AG04450 (cell line): Measurements from ENCODE around the gene PLA2G7. TPM values are rescaled to one million over a fixed set of nuclear protein-coding genes. Genes with fewer than 3 reads are reported as not detected.

Experiments
- CTCF ChIA-PET: fragments of 300-600, 350-600 bp; formaldehyde crosslinking; extraction: SDS; loops from one replicate; lab custom pipeline; 2022; ENCODE audit warnings: antibody characterized with exemption, inconsistent platforms; lab: Charles Lee
- POLR2A ChIA-PET: fragments of 350-600 bp; formaldehyde crosslinking; extraction: SDS; loops from one replicate; lab custom pipeline; 2021; ENCODE audit warnings: antibody characterized with exemption, inconsistent platforms; lab: Yijun Ruan, JAX
- DNase-seq: peaks from one replicate; pipeline ENCODE4 v3.0.0-alpha.2; 2011; ENCODE audit warnings: low read depth, low spot score
- H3K27ac ChIP-seq: one replicate; pipeline ENCODE4 v1.5.1; 2012; ENCODE audit warnings: low read depth, low read length, control low read depth
- H3K27me3 ChIP-seq: one replicate; pipeline ENCODE4 v1.6.0; 2012; ENCODE audit warnings: low read length; ENCODE audit not compliant: control insufficient read depth, insufficient read depth
- H3K4me3 ChIP-seq: 2 replicates; pipeline ENCODE4 v1.5.1; 2011; ENCODE audit warnings: mild to moderate bottlenecking, low read depth, low read length, control low read depth
- H3K9me3 ChIP-seq: 2 replicates; pipeline ENCODE4 v1.5.1; 2012; ENCODE audit warnings: low read length; ENCODE audit not compliant: control insufficient read depth, insufficient read depth
- polyA plus RNA-seq: library from polyadenylated mRNA; depleted of rRNA; stranded (reverse); fragments of >200 nt; gene quantifications from 2 replicates; pipeline ENCODE4 v1.2.3, GENCODE V29; 2011
- TF ChIP-seq, protein P1 (sequence below): IDR thresholded peaks from 2 replicates; pipeline ENCODE4 v1.5.1; 2011; ENCODE audit warnings: low read depth, low read length, control low read depth, inconsistent platforms

The PLA2G7 gene
- polyA plus RNA-seq, 1 experiment, result not detected

DNA sequence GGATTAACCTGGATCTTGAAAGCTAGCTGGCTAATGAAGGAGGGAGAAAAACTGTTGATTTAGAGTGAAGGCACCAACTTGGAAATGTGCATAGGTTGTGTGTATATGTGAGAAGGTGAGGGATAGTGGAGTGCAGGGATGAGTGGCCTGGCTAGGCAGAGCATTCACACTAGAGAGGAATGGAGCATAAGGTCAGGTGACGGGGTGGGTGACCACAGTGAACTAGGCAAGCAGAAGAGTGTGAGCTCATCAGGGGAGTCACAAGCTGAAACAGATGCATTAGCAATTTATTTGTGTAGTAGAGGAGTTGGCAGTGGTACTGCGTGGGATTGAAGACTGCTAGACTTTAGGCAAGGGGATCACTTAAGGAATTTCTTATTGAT lies 22.0 kb upstream of the PLA2G7 start:
- CTCF ChIA-PET, result no interaction called here
- no peak for DNase-seq

GRCh38 chr6:46756469-46757213 lies 21.5 kb upstream of the PLA2G7 start:
- CTCF ChIA-PET, result no interaction called here
- Histone ChIP-seq H3K27ac (no peak overlapping the region), H3K4me3 (no peak overlapping the region), H3K27me3 (no peaks in the 10 kb centered on the region), H3K9me3 (no peaks in the 10 kb centered on the region)
- no peak for DNase-seq
- POLR2A ChIA-PET, result no interaction called here
- TF ChIP-seq, protein P1, sequence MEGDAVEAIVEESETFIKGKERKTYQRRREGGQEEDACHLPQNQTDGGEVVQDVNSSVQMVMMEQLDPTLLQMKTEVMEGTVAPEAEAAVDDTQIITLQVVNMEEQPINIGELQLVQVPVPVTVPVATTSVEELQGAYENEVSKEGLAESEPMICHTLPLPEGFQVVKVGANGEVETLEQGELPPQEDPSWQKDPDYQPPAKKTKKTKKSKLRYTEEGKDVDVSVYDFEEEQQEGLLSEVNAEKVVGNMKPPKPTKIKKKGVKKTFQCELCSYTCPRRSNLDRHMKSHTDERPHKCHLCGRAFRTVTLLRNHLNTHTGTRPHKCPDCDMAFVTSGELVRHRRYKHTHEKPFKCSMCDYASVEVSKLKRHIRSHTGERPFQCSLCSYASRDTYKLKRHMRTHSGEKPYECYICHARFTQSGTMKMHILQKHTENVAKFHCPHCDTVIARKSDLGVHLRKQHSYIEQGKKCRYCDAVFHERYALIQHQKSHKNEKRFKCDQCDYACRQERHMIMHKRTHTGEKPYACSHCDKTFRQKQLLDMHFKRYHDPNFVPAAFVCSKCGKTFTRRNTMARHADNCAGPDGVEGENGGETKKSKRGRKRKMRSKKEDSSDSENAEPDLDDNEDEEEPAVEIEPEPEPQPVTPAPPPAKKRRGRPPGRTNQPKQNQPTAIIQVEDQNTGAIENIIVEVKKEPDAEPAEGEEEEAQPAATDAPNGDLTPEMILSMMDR, result no peak

More for the DNA sequence above, 22.0 kb upstream of the PLA2G7 start:
- TF ChIP-seq, protein P1, result no peak
- POLR2A ChIA-PET, result no interaction called here
- Histone ChIP-seq H3K27me3 (no peaks in the 10 kb centered on the region), H3K27ac (no peak overlapping the region), H3K4me3 (no peak overlapping the region), H3K9me3 (no peaks in the 10 kb centered on the region)

DNA sequence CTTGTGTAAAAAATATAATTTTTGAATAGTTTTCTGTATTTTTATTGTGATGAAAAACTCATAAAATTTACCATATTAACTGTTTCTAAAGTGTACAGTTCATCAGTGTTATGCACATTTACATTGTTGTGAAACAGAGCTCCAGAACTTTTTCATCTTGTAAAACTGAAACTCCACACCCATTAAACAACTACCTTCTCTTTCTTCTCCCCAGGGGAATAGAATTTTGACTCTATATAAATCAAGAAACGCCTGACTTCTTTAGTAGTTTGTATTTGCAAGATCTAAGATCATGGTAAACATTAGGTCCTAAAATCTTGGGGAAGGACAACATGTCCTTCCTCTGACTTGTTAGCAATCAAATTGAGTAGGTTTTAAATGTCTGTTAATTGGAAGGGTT lies 20.7 kb upstream of the PLA2G7 start:
- Histone ChIP-seq H3K9me3 (no peaks in the 10 kb centered on the region), H3K4me3 (no peak overlapping the region), H3K27ac (no peak overlapping the region), H3K27me3 (no peaks in the 10 kb centered on the region)
- no peak for DNase-seq
- CTCF ChIA-PET, result no interaction called here
- TF ChIP-seq, protein P1, result no peak
- POLR2A ChIA-PET, result no interaction called here

- Histone ChIP-seq H3K9me3 (no peaks in the 10 kb centered on the region), H3K4me3 (no peak overlapping the region), H3K27me3 (no peaks in the 10 kb centered on the region), H3K27ac (no peak overlapping the region)
- CTCF ChIA-PET, result no interaction called here
- no peak for DNase-seq
- TF ChIP-seq, protein P1, result no peak
- POLR2A ChIA-PET, result no interaction called here
Observed at GRCh38 chr6:46751658-46752057, 16.5 kb upstream of the PLA2G7 start.

DNA sequence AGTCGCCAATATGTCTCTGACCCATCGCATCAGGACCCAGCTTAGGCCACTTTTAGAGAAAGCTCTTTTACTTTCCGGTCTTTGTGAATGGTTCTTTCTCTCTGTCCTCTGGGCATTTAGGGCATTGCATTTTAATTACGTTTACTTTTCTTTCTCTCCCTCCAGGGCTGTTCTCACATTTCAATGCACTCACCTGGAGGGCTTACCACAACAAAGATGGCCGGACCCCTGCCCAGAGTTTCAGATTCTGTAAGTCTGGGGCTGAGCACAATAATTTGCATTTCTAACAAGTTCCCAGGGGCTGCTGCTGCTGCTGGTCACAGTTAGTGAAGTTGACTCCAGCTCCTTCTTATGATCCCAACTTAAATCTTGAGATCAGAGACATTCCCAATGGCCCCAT lies 14.6 kb upstream of the PLA2G7 start:
- DNase-seq, result no peak
- H3K4me3 ChIP-seq, result no peak overlapping the region
- H3K27ac ChIP-seq, result no peak overlapping the region
- TF ChIP-seq, protein P1, result no peak
- no peaks in the 10 kb centered on the region for H3K27me3 ChIP-seq
- ChIA-PET POLR2A (no interaction called here), CTCF (no interaction called here)
- no peaks in the 10 kb centered on the region for H3K9me3 ChIP-seq
